HEK293T (cell line): Measurements from ENCODE around the gene LARP7.

Experiments
- ARNT ChIP-seq: fragments of 450-650 bp; IDR thresholded peaks from 2 replicates; pipeline ENCODE4 v1.6.1; 2017; ENCODE audit warnings: mild to moderate bottlenecking
- FOXM1 ChIP-seq: fragments of 450-650 bp; IDR thresholded peaks from 2 replicates; pipeline ENCODE4 v1.6.1; 2017; ENCODE audit warnings: mild to moderate bottlenecking, borderline replicate concordance
- HDGF ChIP-seq: fragments of 450-650 bp; IDR thresholded peaks from 2 replicates; pipeline ENCODE4 v1.6.1; 2017; ENCODE audit warnings: antibody characterized with exemption, borderline replicate concordance
- LEF1 ChIP-seq: fragments of 450-650 bp; IDR thresholded peaks from 2 replicates; pipeline ENCODE4 v1.6.1; 2017; ENCODE audit warnings: mild to moderate bottlenecking, borderline replicate concordance
- NFRKB ChIP-seq: fragments of 450-650 bp; IDR thresholded peaks from 2 replicates; pipeline ENCODE4 v1.6.1; 2016; ENCODE audit warnings: mild to moderate bottlenecking, moderate library complexity
- SP1 ChIP-seq: fragments of 450-650 bp; IDR thresholded peaks from 2 replicates; pipeline ENCODE4 v1.6.1; 2017
- TARDBP ChIP-seq: fragments of 450-650 bp; IDR thresholded peaks from 2 replicates; pipeline ENCODE4 v1.6.1; 2016

DNA sequence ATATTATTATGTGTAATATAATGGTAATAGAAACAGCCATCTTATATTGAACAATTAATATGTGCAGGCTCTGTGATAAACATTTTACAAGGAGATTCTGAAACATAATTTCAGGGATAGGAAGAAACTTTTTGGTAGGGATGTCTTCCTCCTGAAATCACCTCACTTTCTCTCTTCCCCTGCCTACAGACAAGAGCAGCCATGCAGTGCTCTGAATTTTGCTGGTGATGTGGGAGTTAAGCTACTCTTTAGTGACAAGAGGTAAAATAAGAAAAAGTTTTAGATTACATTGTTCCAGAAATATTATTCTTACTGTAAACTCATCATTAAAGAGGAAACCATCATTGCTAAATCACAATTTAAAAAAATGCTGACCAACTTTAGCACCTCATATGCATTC, 36.1 kb downstream of the LARP7 start:
- TF ChIP-seq HDGF (no peak), LEF1 (no peak), SP1 (no peak), ARNT (no peak), TARDBP (no peak), FOXM1 (no peak), NFRKB (no peak)
